ENCODE measurements around the gene XYLT1.

The XYLT1 gene

DNA sequence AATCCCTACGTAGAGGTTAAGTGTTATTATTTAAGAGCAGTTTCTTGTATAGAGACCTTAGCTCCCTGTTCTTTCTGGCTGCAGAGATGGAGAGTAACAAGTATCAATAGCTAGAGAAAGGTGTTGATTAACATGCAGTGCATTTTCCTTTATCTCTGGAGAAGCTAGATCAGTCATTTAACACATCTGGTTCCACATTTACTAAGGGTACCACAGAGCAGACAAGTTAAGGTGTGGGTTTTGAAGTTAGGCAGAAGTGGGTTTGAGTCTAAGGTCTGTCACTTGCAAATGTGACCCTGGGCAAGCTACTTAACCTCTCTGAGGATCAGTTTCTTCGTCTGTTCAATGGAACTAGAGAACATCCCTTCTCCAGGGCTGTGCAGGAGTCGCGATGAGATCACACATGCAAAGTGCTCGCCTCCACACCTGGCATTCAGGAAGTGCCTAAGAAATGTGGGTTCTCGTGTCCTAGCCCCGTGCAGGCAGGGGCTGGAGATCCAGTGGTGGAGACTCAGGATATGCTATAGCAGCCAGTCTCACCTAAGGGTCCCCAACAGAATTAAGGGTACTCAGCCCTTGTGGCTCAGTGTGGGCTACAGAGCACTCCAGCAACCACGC, 224.4 kb downstream of the XYLT1 start:
- DNase-seq, result no peak

DNA sequence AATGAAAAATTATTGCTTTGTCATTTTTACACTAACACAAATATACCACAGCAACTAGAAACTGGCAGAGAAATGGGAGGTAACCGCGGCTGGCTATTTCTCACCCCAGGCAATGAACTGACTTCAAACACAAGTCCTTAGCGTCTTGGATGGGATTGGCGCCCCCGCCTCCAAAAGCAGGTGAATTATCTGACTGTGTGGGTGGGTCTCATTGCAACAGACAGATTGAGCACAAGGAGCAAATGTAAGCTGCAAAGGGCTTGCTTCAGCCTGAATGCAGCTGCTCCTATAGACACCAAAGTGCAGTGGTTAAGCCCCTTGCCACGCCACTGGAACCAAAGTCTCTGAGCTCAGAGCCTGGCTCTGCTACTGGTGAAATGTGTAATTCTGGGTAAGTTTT, 225.0 kb downstream of the XYLT1 start:
- no peak for DNase-seq

DNA sequence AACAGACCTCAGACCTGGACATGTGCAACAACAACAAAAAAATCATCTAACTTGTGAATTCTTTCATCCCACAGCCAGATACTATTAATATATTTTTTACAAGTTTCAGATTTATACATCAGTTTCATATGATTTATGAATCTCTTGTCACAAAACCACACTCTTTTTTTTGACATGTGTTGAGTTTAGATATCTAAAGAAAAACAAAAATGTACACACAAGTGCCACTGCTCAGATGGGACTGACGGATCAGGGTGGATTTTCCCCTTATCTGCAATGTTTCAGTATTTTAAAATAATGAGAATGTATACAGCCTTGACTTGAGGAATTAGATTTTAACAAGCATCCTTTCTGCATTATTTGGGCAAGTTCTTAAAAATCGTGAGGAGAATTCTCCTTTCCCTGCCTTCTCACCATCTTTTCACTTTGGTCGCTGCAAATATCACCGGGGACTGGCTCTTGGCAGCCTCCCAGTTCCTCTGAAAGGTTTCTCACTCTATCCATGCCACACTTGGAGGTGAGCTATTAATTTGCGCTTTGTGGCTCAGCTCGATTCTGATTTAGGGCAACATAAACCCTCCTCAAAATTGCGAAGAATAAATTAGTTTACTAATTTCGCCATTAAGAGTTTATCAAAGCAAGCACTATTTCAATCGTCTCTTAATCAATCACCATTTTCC, 225.7 kb downstream of the XYLT1 start:
- DNase-seq, result no peak

DNA sequence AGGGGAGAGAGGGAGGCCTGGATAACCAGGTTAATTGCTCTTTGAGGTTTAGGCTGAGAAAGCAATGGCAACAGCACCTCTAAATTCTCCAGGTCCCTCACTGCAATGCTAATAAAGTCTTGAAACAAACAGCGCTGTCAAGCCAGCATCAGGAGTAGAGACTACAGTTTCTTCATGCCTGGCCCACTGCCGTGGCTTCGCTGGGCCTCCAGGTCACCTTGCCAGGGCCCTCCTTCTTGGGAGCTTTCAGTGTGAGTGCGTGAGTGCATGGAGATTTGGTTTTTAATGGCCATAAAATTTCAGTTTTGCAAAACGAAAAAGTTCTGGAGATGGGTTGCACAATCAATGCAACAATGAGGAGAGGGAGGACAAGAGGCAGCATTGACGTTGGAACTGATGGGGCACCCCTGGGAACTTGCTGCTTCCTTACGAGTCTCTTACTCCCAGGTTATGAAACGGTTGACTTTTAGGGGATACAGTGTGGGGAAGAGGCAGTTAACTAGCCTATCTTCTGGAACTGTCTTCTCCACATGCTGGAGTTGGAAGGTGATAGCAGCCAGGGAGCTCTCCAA, 229.4 kb downstream of the XYLT1 start:
- no peak for DNase-seq

DNA sequence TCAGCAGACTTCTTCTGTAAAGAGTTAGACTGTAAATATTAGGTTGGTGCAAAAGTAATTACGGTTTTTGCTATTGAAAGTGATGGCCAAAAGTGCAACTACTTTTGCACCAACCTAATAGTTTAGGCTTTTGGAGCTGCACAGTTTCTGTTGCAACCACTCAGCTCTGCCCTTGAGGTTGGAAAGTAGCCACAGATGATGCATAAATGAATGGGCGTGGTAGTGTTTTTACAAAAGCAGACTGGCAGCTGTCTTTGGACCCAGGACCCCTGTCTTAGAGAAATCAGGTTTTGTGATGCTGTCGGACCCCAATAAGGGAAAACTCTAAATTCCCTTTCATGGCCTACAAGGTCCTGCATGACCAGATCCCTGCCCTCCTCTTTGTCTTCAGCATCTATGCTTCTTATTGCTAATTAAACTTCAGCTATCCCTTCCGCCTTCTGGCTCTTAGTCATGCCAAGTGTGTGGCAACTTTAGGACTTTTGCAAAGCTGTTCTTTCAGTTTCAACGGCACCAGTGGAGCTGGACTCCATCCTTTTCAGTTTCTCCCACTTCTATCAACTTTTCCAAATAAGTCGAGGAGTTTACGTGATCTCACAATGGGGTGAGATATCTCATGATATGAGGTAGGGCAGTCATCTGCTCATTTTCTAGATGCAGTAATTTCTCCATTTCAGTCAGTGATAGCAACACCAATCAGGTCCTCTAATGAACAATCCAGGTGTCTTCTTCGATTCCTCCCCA, 232.3 kb downstream of the XYLT1 start:
- DNase-seq, result no peak

DNA sequence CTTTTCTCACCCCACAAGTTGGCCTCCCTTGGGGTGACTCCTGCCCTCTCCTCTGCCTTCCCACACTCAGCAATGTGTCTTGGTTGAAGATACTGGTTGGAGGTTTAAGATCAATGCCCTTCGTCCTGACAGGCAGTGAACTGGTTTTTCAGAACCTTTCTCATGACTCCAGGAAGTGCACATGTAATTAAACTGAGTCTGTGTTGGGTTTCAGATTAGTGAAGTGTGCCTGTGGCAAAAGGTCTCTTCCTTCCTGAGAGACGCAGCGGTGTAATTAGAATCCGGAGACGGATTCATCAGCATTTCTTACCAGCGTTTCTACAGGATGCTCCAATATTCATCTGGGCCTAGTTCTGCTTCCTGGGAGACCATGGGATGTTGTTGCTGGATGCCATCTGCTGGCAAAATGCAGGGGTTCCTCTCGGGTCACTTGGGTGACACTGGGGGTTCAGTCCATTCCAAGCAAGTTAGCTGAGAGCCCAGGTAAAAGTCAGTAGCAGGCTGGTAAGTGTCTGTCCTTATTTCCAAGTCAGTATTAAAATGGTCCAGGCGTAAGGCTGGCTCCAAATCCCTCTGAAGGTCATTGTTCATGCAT, 233.3 kb downstream of the XYLT1 start:
- no peak for DNase-seq

DNA sequence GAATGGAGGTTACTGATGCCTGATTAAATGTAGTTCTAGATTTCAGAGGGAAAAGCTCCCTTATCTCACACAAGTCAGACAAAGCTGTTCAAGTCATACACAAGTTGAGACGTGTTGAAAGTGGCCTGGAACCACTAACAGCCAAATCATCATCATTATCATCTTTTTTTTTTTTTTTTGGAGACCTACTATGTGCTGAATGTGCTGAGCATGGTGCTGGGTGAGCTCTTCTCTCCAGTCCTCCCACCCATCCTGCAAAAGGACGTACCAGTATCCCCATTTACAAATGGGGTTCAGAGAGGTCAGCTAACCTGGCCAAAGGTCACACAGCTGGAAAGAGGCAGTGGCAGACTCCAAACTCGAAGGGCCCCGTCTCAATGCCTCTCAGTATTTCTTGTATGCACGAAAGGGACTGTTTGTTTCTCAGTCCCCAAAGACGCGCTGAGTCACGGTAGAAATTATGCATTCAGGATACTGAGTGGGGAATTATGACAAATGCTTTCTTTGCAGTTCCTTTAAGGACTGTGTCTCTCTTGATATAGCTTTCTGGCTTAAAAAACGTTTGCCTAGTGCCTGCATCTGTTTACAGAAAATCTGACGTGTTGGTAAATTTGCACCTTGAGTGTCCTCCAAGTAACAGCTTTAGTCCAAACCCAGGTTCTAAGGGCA, 235.5 kb downstream of the XYLT1 start:
- no peak for DNase-seq

DNA sequence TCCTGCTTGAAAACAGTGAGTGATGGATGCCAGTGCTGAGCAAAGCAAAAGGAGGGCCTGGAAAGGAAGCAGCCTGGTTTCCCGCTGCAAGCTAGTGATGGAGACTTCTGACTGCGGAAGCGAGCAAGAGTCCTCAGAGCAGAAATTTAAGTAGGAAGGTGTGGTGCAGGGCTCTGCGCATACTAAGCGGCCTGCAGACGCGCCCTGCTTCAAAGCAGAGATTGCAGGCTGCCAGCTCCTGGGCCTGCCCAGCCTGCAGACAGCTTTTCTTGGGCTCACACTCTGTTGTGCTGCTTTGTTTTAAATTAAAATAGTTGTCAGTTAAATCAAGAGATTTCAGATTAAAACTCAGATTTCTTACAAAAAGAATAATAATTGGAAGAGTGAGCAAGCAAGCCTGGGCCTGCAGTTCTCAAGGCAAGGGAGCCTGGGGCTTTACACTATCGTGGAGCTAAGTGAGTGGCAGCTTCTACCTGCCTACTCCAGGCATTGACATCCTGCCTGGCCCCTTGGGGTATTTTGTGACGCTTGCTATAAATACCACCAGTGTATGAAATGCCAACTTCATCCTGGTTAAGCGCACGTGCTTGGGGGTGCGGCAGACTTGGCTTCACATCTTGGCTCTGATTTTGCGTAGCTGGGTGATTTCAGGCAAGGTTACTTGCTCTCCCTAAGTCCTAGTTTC, 237.3 kb downstream of the XYLT1 start:
- no peak for DNase-seq

DNA sequence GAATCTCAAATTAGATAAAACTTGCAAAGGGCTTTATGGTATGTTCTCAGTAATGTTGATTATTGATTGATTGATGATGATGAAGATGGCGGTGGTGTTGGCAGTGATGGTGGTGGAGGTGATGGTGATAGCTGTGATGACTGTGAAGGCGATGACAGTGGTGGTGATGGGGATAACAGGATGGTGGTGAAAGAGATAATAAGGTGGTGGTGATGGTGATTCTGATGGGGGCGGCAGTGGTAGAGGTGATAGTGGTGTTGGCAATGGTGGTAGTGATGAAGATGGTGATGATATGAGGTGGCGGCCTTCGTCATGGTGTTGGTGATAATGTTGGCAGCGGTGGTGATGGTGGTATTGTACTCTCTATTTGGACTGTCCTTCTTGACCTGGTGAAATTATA, 238.3 kb downstream of the XYLT1 start:
- DNase-seq, result no peak

DNA sequence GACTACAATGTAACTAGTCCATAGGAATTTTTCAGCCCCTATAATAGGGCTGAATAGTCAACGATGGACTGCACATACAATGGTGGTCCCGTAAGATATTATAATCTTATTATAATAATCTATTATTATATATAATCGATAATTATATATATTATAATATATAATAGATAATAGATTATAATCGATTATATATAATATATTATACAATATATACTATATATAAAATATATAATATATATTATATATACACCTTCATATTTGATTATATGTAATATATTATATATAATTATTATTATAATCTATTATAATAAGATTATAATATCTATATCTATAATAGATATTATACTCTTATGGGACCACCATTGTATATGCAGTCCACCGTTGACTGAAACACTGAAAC, 238.8 kb downstream of the XYLT1 start:
- DNase-seq, result no peak

DNA sequence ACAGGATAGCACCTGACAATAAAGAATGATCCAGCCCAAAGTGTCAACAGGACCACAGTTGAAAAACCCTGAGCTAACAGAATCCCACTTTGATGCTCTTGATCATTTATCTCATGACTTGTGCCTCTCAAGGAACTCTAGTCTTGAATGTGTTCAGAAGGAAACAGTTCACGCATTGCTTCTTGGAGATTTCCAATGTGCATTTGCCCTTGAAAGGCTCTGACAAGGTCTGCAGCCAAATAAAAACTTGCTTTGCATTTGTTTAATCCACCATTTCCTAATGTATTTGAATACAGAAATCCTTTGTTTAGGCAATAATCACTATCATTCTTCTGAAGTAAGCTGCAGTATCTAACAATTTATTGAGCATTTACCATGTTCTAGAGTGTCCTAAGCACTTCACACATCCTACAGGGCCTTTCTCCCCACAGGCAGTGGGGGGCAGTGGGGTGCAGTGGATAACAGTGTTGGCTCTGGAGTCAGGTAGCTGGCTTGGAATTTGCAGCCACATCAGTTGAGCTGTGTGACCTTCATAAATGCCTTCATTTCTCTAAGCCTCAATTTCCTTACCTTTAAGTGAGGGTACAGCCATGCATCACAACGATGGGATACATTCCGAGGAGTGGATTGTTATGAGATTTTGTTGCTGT, 239.7 kb downstream of the XYLT1 start:
- no peak for DNase-seq

DNA sequence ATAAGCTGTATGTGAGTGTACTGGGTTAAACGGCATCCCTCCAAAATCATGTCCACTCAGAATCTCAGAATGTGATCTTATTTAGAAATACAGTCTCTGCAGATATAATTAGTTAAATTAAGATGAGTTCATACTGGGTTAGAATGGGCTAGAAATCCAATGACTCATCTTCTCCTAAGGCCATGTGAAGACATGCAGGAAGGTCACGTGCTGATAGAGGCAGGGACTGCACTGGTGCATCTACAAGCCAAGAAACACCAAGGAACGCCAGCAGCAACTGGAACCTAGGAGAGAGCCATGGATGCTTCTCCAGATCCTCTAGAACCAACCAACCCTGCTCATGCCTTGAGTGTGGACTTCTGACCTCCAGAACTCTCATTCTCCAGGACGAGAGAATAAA, 241.0 kb downstream of the XYLT1 start:
- DNase-seq, result no peak

DNA sequence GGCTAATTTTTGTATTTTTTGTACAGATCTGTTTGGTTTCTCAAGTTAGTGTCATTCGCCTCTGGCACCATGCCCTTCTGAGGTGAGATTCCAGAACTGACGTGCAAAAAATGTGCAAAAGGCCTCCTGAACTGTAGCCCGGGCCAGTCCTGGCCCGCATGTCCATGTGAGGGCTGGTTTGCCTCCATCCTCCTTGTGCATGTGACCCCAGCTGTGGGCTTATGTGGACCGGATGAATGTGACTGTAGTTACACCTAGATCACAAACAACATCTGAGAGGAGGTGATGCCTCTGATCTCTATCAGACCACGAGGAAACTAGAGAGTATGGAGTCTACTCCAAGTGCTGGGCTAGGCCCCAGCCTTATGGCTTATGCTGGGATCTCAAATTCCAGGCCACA, 241.6 kb downstream of the XYLT1 start:
- no peak for DNase-seq

DNA sequence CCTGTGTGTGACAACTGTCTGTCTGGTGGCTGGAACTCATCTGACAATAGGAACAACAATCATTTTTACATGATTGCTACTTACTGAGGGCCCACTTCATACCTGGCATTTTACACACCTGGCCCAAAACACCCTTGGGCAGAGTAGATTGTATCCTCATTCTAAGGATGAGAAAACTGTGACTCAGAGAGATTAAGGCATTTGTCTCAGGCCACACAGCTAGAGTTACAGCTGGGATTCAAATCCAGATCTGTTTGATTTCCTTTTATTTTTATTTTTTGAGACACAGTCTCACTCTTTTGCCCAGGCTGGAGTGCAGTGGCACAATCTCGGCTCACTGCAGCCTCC, 242.1 kb downstream of the XYLT1 start:
- DNase-seq, result no peak

DNA sequence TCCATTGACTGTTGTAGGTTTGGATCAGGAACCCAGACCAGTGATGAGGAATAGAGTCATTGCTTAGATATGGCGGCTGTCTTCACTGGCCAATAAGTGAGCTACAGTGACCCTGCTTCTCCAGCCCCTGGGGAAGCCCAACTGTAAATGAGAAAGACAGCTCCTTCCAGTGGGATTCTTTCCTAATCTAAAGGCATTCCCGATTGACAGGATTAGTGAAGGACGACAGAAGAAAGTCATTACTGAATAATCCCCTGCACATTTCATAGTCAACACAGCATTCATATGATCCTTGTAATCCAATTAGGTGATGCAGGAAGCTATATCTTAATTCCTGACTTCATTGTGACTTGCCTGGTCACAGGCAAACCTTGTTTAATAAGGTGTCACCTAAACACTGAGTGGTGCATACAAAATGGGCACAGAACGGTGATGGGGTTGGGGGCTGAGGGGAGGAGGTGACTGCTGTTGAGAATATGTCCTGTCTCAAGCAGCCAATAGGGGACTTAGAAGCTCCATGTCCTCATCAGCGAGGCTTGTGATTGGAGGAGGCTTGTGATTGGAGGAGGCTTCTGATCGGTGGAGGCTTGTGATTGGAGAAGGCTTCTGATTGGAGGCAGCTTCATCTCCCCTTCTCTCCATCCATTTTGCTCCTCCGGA, 242.6 kb downstream of the XYLT1 start:
- no peak for DNase-seq

DNA sequence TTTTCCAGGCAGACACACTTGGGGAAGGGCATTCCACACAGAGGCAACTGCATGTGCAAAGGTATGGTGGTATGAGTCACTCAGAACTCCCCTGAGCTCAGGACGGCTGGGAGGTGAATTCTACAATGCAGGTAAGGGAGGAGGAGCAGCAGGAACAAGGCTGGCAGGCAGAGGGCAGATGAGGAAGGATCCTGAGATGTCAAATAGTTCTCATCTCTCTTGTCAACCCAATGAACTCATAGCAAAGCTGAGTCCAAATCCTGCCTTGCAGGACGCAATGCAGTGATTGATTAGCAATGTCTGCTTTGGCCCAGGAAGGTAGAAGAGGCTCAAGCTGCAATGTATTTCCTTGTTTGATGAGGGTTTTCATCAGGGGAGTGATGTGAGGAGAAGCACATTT, 243.5 kb downstream of the XYLT1 start:
- no peak for DNase-seq

DNA sequence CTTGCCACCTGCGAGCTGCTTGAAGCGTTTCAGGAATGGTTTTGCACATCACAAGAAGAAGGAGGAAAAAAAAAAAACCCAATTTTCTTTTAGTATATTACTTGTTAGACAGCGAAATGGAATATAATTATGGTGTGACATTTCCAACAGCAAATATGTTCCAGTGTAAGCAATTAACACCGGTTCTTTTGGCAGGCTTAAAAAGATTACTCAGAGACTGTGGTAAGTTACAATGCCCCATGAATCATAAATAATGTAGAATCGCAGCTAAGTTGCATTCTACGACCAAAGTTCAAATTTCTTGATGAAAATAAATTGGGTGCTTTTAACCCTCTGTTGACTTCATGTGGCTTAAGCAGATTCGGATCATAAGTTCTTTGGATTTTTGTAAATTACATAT, 245.2 kb downstream of the XYLT1 start:
- DNase-seq, result no peak

DNA sequence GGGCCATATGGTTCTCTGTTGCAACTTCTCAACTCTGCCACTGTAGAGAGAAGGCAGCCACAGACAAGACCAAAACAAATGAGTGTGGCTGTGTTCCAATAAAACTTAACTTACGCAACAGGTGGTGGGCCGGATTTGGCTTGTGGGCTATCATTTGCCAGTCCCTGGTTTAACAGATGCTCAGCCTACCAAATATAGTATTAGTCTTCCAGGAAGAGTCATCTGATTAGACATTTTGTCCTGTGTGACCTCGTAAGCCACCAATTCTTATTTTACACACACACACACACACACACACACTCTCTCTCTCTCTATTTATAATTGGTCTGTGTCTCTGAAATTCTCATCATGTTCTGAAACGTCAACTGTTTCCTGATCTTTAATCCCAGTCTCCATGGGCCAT, 245.9 kb downstream of the XYLT1 start:
- DNase-seq, result peak; percentile 9

DNA sequence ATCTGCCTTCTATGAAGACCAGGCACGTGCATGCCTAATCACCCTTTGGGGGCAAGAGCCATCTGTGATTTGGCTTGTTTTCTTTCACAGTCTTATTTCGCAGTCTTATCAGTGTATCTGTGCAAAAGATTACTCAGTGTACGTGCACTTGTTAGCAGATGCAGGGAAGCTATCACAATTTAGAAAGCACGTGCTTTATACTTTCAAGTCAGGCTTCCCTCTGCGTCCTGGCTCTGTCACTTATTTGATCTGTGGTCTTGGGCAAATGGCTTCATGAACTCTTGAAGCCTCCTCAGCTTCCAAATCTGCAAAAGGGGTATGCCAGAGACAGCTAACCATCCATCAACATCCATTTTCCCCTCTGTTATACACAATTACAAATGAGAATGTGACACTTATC, 246.4 kb downstream of the XYLT1 start:
- DNase-seq, result no peak

DNA sequence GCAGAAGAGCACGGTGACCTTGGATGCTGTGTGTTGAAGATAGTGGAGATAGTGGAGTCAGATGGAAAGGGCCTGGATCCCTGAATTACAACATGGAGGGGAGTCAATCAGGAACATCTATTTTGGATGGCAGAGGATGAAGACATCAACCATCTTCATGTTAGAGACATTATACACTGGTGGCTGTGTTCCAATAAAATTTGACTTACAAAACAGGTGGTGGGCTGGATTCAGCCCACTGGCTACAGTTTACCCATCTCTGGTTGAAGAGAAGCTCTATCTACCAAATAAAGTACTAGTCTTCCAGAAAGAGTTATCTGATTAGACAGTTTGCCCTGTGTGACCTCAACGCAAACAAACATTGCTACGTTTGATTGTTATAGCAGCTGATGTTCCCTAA, 247.2 kb downstream of the XYLT1 start:
- DNase-seq, result no peak

DNA sequence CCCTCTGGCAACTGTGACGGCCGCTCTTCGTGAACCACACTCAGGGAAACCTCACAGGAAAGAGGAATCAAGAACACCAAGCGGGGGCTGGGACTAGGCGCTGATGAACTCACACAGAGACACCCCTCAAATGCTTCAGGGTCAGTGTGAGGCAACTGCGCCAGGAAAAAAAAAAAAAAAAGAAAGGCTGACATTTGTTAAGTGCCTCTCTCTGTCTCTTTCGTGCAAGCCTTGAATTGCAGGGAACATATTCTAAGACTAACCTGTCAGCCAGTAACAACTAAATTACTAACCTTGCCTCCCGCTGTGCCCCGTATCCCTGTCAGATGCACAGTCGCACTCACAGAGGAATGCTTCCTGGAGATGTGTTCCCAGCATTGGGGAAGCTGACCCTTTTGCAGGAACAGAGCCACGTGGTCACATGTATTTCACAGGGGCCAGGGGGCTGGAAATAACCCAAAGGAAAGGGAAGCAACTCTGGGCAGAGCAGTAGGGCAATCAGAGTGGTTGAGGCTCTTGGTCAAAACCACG, 247.8 kb downstream of the XYLT1 start:
- DNase-seq, result no peak

All from NCI-H1105 (cell line).